IMR-90 (cell line): ENCODE data around the gene LTBP1. TPM values are rescaled to one million over a fixed set of nuclear protein-coding genes. Genes with fewer than 3 reads are reported as not detected.

Experiments
- ATAC-seq: fragments of 200-7000 bp; cut with Tn5 transposase; 2 replicates; pipeline ENCODE4 v1.9.1; 2020; ENCODE audit warnings: low read depth, mild to moderate bottlenecking, moderate library complexity
- BruUV-seq: library from RNA; stranded (reverse); fragments of 400-500 nt; replicated peaks from 2 replicates; lab custom pipeline; 2021; lab: Mats Ljungman, UMichigan
- CTCF ChIA-PET: fragments of 300-600 bp; formaldehyde crosslinking; extraction: SDS; loops from one replicate; lab custom pipeline; 2021; ENCODE audit warnings: antibody characterized with exemption; lab: Yijun Ruan, JAX
- POLR2A ChIA-PET: fragments of 300-600 bp; sonication (Branson Sonifier 250); formaldehyde crosslinking; loops from one replicate; lab custom pipeline; 2022; ENCODE audit warnings: antibody characterized with exemption; ENCODE audit not compliant: unreplicated experiment; lab: Charles Lee
- DNase-seq: peaks from one replicate; pipeline ENCODE4 v3.0.0; 2013
- H2AFZ ChIP-seq: replicated peaks from 2 replicates; pipeline ENCODE3; 2013; ENCODE audit warnings: low read length, mild to moderate bottlenecking; ENCODE audit not compliant: poor library complexity
- H2AK5ac ChIP-seq: 2 replicates; pipeline ENCODE4 v1.6.1; 2013; ENCODE audit warnings: low read depth, low read length, inconsistent platforms
- H2AK9ac ChIP-seq: replicated peaks from 2 replicates; pipeline ENCODE3; 2013; ENCODE audit warnings: mild to moderate bottlenecking, low read depth, low read length, moderate library complexity; ENCODE audit not compliant: poor library complexity
- H2BK120ac ChIP-seq: 2 replicates; pipeline ENCODE4 v1.6.1; 2013; ENCODE audit warnings: low read depth, low read length, inconsistent platforms
- H2BK15ac ChIP-seq: 3 replicates; pipeline ENCODE4 v1.6.1; 2013; ENCODE audit warnings: low read depth, low read length, inconsistent platforms
- H2BK20ac ChIP-seq: 2 replicates; pipeline ENCODE4 v1.6.1; 2013; ENCODE audit warnings: low read depth, mild to moderate bottlenecking, inconsistent platforms, low read length, moderate library complexity
- H2BK5ac ChIP-seq: 2 replicates; pipeline ENCODE4 v1.6.1; 2013; ENCODE audit warnings: mild to moderate bottlenecking, low read depth, low read length, inconsistent platforms; ENCODE audit not compliant: poor library complexity, severe bottlenecking
- H3K14ac ChIP-seq: replicated peaks from 2 replicates; pipeline ENCODE4 v1.6.1; 2013; ENCODE audit warnings: low read depth, low read length, inconsistent platforms
- H3K18ac ChIP-seq: 2 replicates; pipeline ENCODE4 v1.6.1; 2013; ENCODE audit warnings: low read depth, low read length, control low read depth
- H3K23ac ChIP-seq: 2 replicates; pipeline ENCODE4 v1.6.1; 2013; ENCODE audit warnings: low read depth, low read length, inconsistent platforms
- H3K27ac ChIP-seq: 2 replicates; pipeline ENCODE4 v1.5.1; 2013; ENCODE audit warnings: mild to moderate bottlenecking, control low read depth, low read length; ENCODE audit not compliant: insufficient read depth
- H3K27me3 ChIP-seq: 2 replicates; pipeline ENCODE4 v1.6.1; 2013; ENCODE audit warnings: low read length; ENCODE audit not compliant: control insufficient read depth, insufficient read depth
- H3K36me3 ChIP-seq: 2 replicates; pipeline ENCODE4 v1.6.1; 2013; ENCODE audit warnings: low read length, mixed read lengths; ENCODE audit not compliant: control insufficient read depth, insufficient read depth
- H3K4ac ChIP-seq: 2 replicates; pipeline ENCODE4 v1.6.1; 2013; ENCODE audit warnings: low read depth, low read length, inconsistent platforms
- H3K4me1 ChIP-seq: 2 replicates; pipeline ENCODE4 v1.6.1; 2013; ENCODE audit warnings: low read length, mixed read lengths; ENCODE audit not compliant: control insufficient read depth, insufficient read depth
- H3K4me2 ChIP-seq: 2 replicates; pipeline ENCODE4 v1.6.1; 2013; ENCODE audit warnings: low read depth, mild to moderate bottlenecking, control low read depth, low read length, moderate library complexity
- H3K4me3 ChIP-seq: 2 replicates; pipeline ENCODE4 v1.5.1; 2013; ENCODE audit warnings: low read depth, mild to moderate bottlenecking, control low read depth, low read length, moderate library complexity; ENCODE audit not compliant: insufficient read depth
- H3K56ac ChIP-seq: 2 replicates; pipeline ENCODE4 v1.6.1; 2013; ENCODE audit warnings: low read length, inconsistent platforms; ENCODE audit not compliant: insufficient read depth; ENCODE audit errors: extremely low read depth
- H3K79me1 ChIP-seq, 2 experiments: 2 replicates each; pipeline ENCODE4 v1.6.1; 2013; ENCODE audit warnings: low read length in 2 of 2, inconsistent platforms in 1 of 2, low read depth in 1 of 2
- H3K9ac ChIP-seq: 2 replicates; pipeline ENCODE4 v1.6.1; 2013; ENCODE audit warnings: low read depth, low read length, control low read depth
- H3K9me1 ChIP-seq: 2 replicates; pipeline ENCODE4 v1.6.1; 2013; ENCODE audit warnings: low read length, inconsistent platforms; ENCODE audit not compliant: insufficient read depth
- H3K9me3 ChIP-seq: 2 replicates; pipeline ENCODE4 v1.6.1; 2013; ENCODE audit warnings: low read length; ENCODE audit not compliant: control insufficient read depth, insufficient read depth
- H4K20me1 ChIP-seq: 2 replicates; pipeline ENCODE4 v1.6.1; 2013; ENCODE audit warnings: low read length, inconsistent platforms; ENCODE audit not compliant: insufficient read depth
- H4K5ac ChIP-seq: 2 replicates; pipeline ENCODE4 v1.6.1; 2013; ENCODE audit warnings: mild to moderate bottlenecking, low read depth, low read length, control low read depth
- H4K8ac ChIP-seq, 2 experiments: 2 replicates each; pipeline ENCODE4 v1.6.1; 2013; ENCODE audit warnings: low read depth in 2 of 2, low read length in 2 of 2, control low read depth in 1 of 2, inconsistent platforms in 1 of 2
- H4K91ac ChIP-seq: 2 replicates; pipeline ENCODE4 v1.6.1; 2013; ENCODE audit warnings: low read depth, low read length, inconsistent platforms; ENCODE audit not compliant: insufficient read depth
- BHLHE40 ChIP-seq: fragments of 150-350 bp; IDR thresholded peaks from 2 replicates; pipeline ENCODE4 v1.6.1; 2016; ENCODE audit warnings: mild to moderate bottlenecking, low read depth, low read length
- MAZ ChIP-seq: IDR thresholded peaks from 2 replicates; pipeline ENCODE4 v1.6.1; 2012; ENCODE audit warnings: low read depth, mild to moderate bottlenecking, low read length, improper control_type of control experiment, moderate library complexity, borderline replicate concordance
- RAD21 ChIP-seq: IDR thresholded peaks from 2 replicates; pipeline ENCODE4 v1.6.1; 2012; ENCODE audit warnings: low read length, improper control_type of control experiment
- RFX5 ChIP-seq: IDR thresholded peaks from 2 replicates; pipeline ENCODE4 v1.8.0; 2012; ENCODE audit warnings: low read depth, mild to moderate bottlenecking, low read length, moderate library complexity
- WGBS, 2 experiments: methylation state at CpG; one replicate each; pipeline versions ENCODE4 v1.1.5 to v1.1.7; 2013; ENCODE audit warnings: missing lambda C conversion rate in 2 of 2; ENCODE audit not compliant: insufficient read length in 1 of 2; ENCODE audit errors: extremely low coverage in 2 of 2; 5-methylcytosine and 5-hydroxymethylcytosine counted together
- dilution Hi-C: fragments of 300-500 bp; cut with HindIII; formaldehyde crosslinking; loops from one replicate; pipeline ENCODE4 v1.14.3; 2018; ENCODE audit warnings: low sequenced_read_pairs; ENCODE audit not compliant: unreplicated experiment
- in situ Hi-C: fragments of 300-500 bp; cut with MboI; formaldehyde crosslinking; loops from 3 replicates; pipeline ENCODE4 v1.14.3; 2019; ENCODE audit warnings: low sequenced_read_pairs, inconsistent platforms, mixed read lengths
- intact Hi-C: fragments of 100-400 bp; cut with micrococcal nuclease; formaldehyde crosslinking; loops from 2 replicates; pipeline ENCODE4 v1.10.0; 2022
- polyA plus RNA-seq, 3 experiments: library from polyadenylated mRNA; depleted of rRNA; stranded (reverse); fragments of >200 nt; gene quantifications; 2 replicates each; pipeline ENCODE4 v1.2.3, GENCODE V29; 2012; ENCODE audit warnings: low replicate concordance in 1 of 3
- total RNA-seq: library from RNA; depleted of rRNA; stranded (reverse); fragments of >200 nt; gene quantifications from 2 replicates; pipeline ENCODE4 v1.2.3, GENCODE V29; 2012
- TF ChIP-seq, protein P1 (sequence below): fragments of 150-350 bp; IDR thresholded peaks from 2 replicates; pipeline ENCODE4 v1.6.1; 2017; ENCODE audit warnings: mild to moderate bottlenecking, antibody characterized with exemption, low read length, low read depth

LTBP1 gene
- total and polyA plus RNA-seq, 2 of the 4 experiments (the other 2 are of a cell fraction) = 235 to 326 TPM

DNA sequence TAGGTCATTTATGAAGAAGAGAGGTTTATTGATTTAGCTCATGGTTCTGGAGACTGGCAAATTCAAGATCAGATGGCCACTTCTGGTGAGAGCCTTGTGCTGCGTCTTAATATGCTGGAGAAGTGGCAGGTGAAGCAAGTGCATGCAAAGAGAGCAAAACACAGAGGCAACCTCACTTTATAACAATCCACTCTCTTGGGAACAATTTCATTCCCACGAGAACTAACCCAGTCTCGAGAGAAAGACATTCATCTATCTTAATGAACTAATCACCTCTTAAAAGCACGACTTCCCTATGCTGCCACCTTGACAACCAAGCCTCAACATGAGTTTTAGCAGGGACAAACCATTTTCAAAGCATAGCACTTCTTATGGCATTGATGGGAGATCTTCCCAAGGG, 343.2 kb downstream of the LTBP1 start:
- in situ Hi-C loops = no loop called here
- peaks cover 11% of the 10 kb centered on the region; the same call in 1 of the 2 replicates for H3K9me1 ChIP-seq
- H3K27ac ChIP-seq = peak overlapping the region; percentile 19; the same call in 1 of the 2 replicates
- ATAC-seq (no peak), DNase-seq (no peak)
- peaks cover 36% of the 10 kb centered on the region for H3K36me3 ChIP-seq
- WGBS, 2 experiments = 100% methylated on average over 1 of the region's 4 CpGs; no CpG with 5 or more reads in 1 of the 2 experiments
- peak overlapping the region; percentile 61 for H2BK120ac ChIP-seq
- ChIA-PET CTCF (no interaction called here), POLR2A (no interaction called here)
- H4K20me1 ChIP-seq = peaks cover 8% of the 10 kb centered on the region; the same call in 1 of the 2 replicates
- TF ChIP-seq RFX5 = no peak
- TF ChIP-seq RAD21 = no peak
- TF ChIP-seq, protein P1, sequence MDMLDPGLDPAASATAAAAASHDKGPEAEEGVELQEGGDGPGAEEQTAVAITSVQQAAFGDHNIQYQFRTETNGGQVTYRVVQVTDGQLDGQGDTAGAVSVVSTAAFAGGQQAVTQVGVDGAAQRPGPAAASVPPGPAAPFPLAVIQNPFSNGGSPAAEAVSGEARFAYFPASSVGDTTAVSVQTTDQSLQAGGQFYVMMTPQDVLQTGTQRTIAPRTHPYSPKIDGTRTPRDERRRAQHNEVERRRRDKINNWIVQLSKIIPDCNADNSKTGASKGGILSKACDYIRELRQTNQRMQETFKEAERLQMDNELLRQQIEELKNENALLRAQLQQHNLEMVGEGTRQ = no peak
- TF ChIP-seq BHLHE40 = no peak
- TF ChIP-seq MAZ = no peak
- H4K91ac ChIP-seq = peak overlapping the region; percentile 61
- H2BK20ac ChIP-seq = peak overlapping the region; percentile 11
- H3K27me3 ChIP-seq = no peaks in the 10 kb centered on the region
- peak overlapping the region; percentile 53; the same call in 2 of the 3 replicates for H2BK15ac ChIP-seq
- H3K79me1 ChIP-seq = peaks cover 24 to 41% of the 10 kb centered on the region in 2 experiments
- H3K14ac ChIP-seq = peak overlapping the region; percentile 66
- H3K18ac ChIP-seq = peak overlapping the region; percentile 61
- H3K56ac ChIP-seq = 0 out of 2 replicates have a peak overlapping the region, but pooled peaks have one; percentile 18
- intact Hi-C loops = loop anchor here (5.0 kb wide), 2 partner anchors 152 to 292 kb away; no protein-coding TSS in a partner anchor
- 0 out of 2 replicates have a peak overlapping the region, but pooled peaks have one; percentile 8 for H3K4me2 ChIP-seq
- H2AK9ac ChIP-seq = no peak overlapping the region
- H3K9ac ChIP-seq = no peak overlapping the region
- H2AFZ ChIP-seq = no peak overlapping the region
- H3K9me3 ChIP-seq = no peaks in the 10 kb centered on the region
- H3K23ac ChIP-seq = peak overlapping the region; percentile 0; the same call in 1 of the 2 replicates
- no peak overlapping the region for H3K4me3 ChIP-seq
- H4K5ac ChIP-seq = peak overlapping the region; percentile 34; the same call in 1 of the 2 replicates
- peak overlapping the region; percentile 85 for H2AK5ac ChIP-seq
- peak overlapping the region; percentile 88 for H2BK5ac ChIP-seq
- peaks cover 15% of the 10 kb centered on the region for H3K4me1 ChIP-seq
- H4K8ac ChIP-seq = peak overlapping the region; percentile 68 to 74; a peak in 2 of 4 replicates
- dilution Hi-C loops = no loop called here
- H3K4ac ChIP-seq = peak overlapping the region; percentile 73
- BruUV-seq = no TSS peak
